Stimulated activated CD4-positive, alpha-beta T cell treated with anti-CD3 and anti-CD28 coated beads, TNF-alpha, amount 100 ng/mL, for 1 hour (primary cell): ENCODE data around the gene HMGXB3.

Experiments used
- DNase-seq, 3 donors: peaks; one replicate each; pipeline ENCODE4 v3.0.0-alpha.2; 2020; ENCODE audit warnings: low read depth in 3 of 3, low spot score in 1 of 3

Gene HMGXB3

DNA sequence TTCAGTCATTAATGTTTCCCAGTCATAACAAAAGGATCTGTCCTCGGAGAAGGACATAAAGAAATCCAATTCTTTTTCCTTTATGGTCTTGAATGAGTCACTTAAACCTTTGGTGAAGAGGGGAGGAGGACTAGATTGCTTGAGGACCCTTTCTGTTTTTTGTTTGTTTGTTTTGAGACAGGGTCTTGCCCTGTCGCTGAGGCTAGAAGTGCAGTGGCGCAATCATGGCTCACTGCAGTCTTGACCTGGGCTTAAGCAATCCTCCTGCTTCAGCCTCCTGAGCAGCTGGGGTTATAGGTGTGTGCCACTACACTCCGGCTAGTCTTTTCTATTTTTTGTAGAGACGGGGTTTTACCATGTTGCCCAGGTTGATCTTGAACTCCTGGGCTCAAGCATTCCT lies 12.4 kb upstream of the HMGXB3 start:
- no peak for DNase-seq

GRCh38 chr5:149990518-149991376 lies 9.8 kb upstream of the HMGXB3 start:
- DNase-seq, result peak; percentile 27 to 49 (median 39)

- no peak for DNase-seq
These were observed 7.1 kb upstream of the HMGXB3 start for GRCh38 chr5:149993471-149993870.

DNA sequence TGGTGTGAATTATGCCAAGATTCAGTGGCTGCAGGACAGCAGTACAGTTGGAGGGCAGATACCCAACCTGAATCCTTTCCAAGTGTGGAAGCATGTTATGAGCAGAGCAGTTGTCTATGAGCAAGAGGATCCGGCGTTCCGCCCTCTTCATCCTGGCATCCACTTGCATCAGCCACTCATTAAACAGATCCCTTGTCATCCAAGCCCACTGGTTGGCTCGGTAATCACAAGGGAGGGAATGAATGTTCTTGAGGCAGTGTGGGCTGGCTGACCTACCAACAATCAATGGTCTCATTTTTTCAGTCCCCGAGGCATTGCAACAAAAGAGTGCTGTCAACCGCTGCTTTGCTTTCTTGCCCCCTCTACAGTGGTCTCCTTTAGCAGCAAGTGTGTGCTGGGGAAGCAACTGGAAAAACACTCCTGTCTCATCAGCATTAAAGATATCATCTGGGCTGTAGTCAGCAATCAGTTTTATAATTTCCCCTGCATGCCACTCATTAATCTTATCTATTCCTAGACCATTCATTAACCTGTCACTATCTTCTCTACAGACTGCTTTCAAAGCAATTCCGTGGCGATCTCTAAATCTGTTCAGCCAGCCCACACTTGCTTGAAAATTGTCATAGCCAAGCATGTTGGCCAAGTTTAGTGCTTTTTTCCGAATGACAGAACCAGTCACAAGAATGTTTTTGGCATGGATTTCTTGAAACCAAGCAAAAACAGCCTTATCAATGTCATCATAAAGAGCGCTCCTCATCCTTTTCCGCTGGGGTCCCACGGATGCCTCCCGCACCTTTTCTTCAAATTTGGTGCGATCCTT lies 4.9 kb upstream of the HMGXB3 start:
- no peak for DNase-seq

DNA sequence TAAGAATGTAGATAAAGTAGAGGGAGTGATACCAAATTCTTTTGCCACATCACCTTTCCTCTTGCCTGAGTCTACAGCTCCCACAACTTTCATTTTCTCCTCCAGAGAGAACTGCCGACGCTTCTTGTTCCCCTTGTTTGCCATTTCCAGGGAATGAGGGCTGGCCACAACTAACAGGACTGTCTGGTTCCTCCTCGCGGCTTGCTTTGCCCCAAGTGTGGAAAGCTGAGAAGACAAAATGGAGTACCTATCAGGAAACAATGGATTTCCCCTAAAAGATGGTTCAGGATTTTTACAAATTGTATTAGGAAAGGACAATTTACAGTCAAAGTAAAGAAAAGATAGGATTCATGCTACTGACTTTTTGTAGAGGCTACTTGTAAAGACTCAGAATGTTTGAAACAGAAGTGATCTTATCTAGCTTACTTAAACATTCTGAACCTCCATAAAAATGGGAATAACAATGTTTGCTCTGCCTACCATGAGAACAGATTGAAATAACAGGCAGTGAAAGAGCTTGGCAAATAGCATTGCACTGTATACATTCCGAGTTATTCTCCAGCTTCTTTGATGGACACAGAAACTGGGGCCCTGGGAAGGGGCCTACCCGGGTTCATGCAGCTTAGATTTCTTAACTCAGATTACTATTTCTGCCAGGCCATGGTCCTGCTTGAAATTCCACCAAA lies 4.2 kb upstream of the HMGXB3 start:
- DNase-seq, result no peak

GRCh38 chr5:149998281-149998680 lies 2.3 kb upstream of the HMGXB3 start:
- no peak for DNase-seq

- no peak for DNase-seq
These were observed 1.2 kb upstream of the HMGXB3 start for GRCh38 chr5:149999359-149999758.

DNA sequence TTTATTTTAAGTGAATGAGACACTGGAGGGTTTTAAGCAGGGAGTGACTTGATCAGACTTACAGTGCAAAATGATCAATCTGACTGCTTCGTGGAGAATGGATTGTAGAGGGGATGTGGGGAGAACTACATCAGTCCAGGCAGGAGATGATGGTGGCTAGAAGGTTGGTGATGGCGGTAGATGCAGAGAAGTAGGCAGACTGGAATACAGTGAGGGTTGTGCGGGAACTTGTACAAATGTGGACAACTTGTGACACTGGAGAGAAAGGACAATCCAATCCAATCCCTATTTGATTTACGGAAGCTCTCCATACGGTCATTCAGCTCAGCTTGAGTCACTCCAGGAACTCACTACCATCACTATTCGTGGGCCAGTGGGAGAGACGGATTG lies 678 bp upstream of the HMGXB3 start:
- no peak for DNase-seq

DNA sequence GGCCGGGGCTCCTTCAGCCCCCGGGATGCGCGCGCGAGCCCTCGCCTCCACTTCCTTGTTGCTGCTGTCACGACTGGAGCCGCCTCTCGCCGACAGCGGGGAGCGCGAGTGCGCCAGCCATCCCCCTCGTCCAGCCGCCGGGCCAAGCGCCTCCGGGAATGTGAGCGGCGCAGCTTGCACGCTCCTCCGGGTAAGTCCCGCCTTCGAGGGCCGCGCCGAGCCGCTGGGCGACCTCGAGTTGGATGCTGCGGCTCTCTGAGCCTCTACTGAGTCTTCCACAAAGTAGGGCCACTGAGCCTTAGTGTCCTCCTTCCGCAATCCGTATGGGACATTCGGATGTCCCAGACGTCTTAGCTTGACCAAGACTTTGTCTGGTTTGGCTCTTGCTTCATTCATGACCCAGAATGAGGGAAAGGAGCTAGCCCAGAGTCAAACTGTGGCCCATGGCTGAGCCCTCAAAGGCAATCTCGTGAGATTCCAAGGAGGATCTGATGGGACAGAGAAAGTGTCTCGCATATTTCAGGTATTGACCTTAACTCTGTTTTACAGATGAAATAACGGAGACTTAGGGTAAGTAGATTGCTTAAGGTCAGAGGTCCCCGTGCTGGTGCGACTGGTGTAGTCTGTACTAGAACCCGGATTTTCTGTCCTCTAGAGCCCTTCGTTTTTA lies 586 bp downstream of the HMGXB3 start:
- DNase-seq, result peak in 2 of 3 donors; percentile 3 to 10

DNA sequence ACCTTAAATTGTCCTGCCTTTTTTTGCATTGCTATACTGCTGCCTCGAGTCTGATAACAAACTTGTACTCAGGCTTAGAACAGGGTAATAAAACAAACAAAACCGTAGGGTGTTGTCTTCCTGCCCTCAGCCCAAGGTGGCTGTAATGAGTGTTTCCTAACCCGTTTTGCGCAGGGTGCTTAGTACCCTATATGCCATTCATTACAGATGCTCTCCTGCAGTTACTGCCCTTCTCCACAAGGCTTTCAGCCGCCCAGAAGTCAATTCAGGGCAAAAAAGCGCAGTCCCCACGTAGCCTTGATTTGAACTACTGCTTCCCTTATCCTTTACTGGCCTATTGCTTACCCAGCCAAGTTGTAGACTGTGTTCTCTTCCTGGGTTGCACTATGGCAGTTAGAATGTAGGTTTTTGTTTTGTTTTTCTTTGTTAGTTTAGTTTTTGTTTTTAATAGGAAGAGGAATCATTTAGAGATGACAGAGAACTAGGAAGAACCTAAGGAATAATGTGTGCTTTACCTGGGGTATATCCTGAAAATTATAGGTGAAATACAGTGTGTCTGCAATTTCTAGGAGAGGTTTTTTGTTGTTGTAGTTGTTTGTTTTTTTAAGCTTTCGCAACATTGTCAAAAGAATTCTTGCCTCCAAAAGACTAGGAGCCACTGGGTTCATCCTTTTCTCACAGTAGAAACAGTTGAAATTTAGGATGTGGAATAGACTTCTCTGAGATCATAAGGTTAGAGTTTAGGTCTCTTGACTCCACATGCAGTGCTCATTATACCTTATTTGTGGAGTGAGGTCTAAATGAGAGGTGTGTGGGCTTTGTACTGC lies 1.3 kb downstream of the HMGXB3 start:
- DNase-seq, result peak; percentile 9 to 25 (median 16)

DNA sequence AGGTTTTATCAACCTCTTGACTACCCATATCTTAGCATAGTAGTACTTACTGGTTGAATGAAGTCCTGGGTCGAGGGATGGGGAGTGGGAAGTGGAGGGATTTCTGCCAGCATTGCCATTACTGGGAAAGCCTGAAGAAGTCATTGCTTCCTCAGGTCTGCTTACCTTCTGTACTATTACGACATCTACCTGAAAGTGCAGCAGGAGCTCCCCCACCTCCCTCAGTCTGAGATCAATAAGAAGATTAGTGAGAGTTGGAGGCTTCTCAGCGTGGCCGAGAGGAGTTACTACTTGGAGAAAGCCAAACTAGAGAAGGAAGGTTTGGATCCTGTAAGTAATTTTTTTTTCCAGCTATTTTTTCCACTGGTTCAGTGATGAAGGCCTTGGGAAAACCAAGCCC lies 5.8 kb downstream of the HMGXB3 start:
- DNase-seq, result no peak

GRCh38 chr5:150007050-150007449 lies 6.5 kb downstream of the HMGXB3 start:
- no peak for DNase-seq

- DNase-seq, result no peak
These were observed 9.3 kb downstream of the HMGXB3 start for GRCh38 chr5:150009671-150010387.

- DNase-seq, result no peak
These were observed 13.4 kb downstream of the HMGXB3 start for GRCh38 chr5:150013931-150014330.

GRCh38 chr5:150014456-150014855 lies 13.9 kb downstream of the HMGXB3 start:
- DNase-seq, result no peak

DNA sequence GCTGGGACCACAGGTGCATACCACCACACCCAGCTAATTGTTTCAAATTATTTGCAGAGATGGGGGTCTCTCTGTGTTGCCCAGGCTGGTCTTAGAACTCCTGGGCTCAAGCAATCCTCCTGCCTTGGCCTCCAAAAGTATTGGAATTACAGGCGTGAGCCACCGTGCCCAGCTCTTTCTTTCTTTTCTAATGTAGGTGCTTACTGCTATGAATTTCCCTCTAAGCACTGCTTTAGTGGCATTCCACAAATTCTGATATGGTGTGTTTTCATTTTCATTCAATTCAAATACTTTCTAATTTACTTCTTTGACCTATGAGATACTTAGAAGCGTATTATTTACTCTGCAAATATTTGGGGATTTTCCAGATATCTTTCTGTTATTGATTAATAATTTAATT lies 14.9 kb downstream of the HMGXB3 start:
- no peak for DNase-seq

GRCh38 chr5:150016537-150016936 lies 16.0 kb downstream of the HMGXB3 start:
- DNase-seq, result no peak

- DNase-seq, result no peak
These were observed 16.9 kb downstream of the HMGXB3 start for GRCh38 chr5:150017226-150018005.

GRCh38 chr5:150020249-150020648 lies 19.7 kb downstream of the HMGXB3 start:
- no peak for DNase-seq
